ENCODE measurements around the gene GVQW3. TPM values are rescaled to one million over a fixed set of nuclear protein-coding genes. Genes with fewer than 3 reads are reported as not detected.

The GVQW3 gene
- total and polyA plus RNA-seq, 2 of the 8 experiments (the other 6 are each of a cell fraction or from before 2014, with no cell fraction given): 5.5 to 8.1 TPM

DNA sequence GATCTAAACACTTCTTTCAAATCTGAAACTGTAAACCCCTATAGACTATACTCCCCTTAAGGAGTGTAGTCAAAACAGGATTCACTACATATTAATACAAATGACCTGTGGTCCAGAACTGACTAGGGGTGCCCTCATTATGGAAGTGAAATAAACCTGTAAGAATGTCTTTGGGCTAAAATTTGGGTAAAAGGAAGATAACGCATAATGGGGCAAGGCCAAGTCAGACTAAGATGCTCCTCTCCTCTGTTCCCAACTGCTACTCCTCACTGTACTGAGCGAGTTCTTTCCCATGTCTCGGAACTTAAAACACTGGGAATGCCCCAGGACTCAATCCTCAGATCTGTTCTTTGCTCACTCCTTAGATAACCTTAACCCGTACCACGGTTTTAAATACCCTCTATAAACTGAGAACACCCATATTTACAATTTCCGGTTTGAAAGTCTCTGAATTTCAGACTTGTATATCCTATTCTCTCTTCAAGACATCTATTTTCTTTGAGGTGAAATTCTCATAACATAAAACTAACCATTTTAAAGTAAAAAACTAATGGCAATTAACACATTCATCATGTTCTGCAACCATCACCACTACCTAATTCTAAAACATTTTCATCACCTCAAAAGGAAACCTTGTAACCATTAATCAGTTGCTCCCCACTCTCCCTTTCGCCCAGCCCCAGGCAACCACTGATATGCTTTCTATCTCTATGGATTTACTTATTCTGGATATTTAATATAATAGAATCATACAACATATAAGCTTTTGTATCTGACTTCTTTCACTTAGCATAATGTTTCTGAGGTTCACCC, 4.2 kb upstream of the GVQW3 start:
- H3K4ac ChIP-seq (replicated peaks; ENCODE audit: insufficient read length, low read depth, low read length): no peak overlapping the region
- peaks cover 5 to 11% of the 10 kb centered on the region in 2 experiments for H4K20me1 ChIP-seq (replicated peaks in 1 of 2; ENCODE audit: control insufficient read depth in 1 of 2, insufficient read depth in 2 of 2, low read length in 2 of 2)
- H3K23me2 ChIP-seq (ENCODE audit: low read depth, low read length): peaks cover 13% of the 10 kb centered on the region
- no peak overlapping the region for H3K18ac ChIP-seq (ENCODE audit: extremely low read depth, low read length)
- H2BK12ac ChIP-seq (ENCODE audit: low read depth, low read length): no peak overlapping the region
- H2BK15ac ChIP-seq (ENCODE audit: low read length): no peak overlapping the region
- peaks cover 8 to 80% of the 10 kb centered on the region in 2 experiments for H3K79me2 ChIP-seq (ENCODE audit: control insufficient read depth in 1 of 2, insufficient read depth in 2 of 2, low read length in 2 of 2)
- no peak overlapping the region for H4K91ac ChIP-seq (replicated peaks; ENCODE audit: insufficient read length, low read length)
- H3K36me3 ChIP-seq (ENCODE audit: control insufficient read depth in 2 of 4, insufficient read depth in 4 of 4, low read length in 3 of 4): no peaks in the 10 kb centered on the region
- H3K4me3 ChIP-seq (ENCODE audit: extremely low read depth in 1 of 4, insufficient read depth in 2 of 4, low read depth in 3 of 4, low read length in 4 of 4): no peak overlapping the region
- ChIA-PET POLR2A (ENCODE audit: partially characterized antibody) (no interaction called here), CTCF (ENCODE audit: partially characterized antibody) (no interaction called here)
- no peak overlapping the region for H3K9ac ChIP-seq (replicated peaks in 1 of 4; ENCODE audit: extremely low read depth in 1 of 4, low read depth in 3 of 4, low read length in 3 of 4)
- no peak overlapping the region for H3K27ac ChIP-seq (ENCODE audit: low read depth, low read length)
- H3K4me1 ChIP-seq (replicated peaks in 1 of 4; ENCODE audit: control insufficient read depth in 3 of 4, insufficient read depth in 4 of 4, low read length in 3 of 4): peaks cover 0 to 8% (median 4%) of the 10 kb centered on the region in 4 experiments; a peak in 3 of 7 replicates
- H2AK5ac ChIP-seq (ENCODE audit: low read depth, low read length): no peak overlapping the region
- 91% methylated on average over 7 of the region's 7 CpGs; no CpG with 5 or more reads in 1 of the 2 experiments for WGBS, 2 experiments (ENCODE audit: extremely low coverage in 1 of 2, insufficient coverage in 1 of 2, insufficient read length in 1 of 2, insufficient replicate concordance in 2 of 2, low coverage in 1 of 2, low lambda C conversion rate in 2 of 2, missing lambda C conversion rate in 1 of 2)
- DNase-seq (ENCODE audit: low read depth in 1 of 2, low spot score in 2 of 2) (no peak), FAIRE-seq (no peak)
- no peak overlapping the region for H3K4me2 ChIP-seq (ENCODE audit: insufficient read depth in 1 of 2, low read depth in 2 of 2, low read length in 2 of 2)
- no peak overlapping the region for H4K8ac ChIP-seq (ENCODE audit: extremely low read depth, insufficient read depth, low read length)
- no peak overlapping the region for H2BK20ac ChIP-seq (ENCODE audit: low read length)
- H3K9me3 ChIP-seq (ENCODE audit: insufficient read depth in 2 of 2, low read depth in 1 of 2, low read length in 1 of 2): no peaks in the 10 kb centered on the region
- H3K27me3 ChIP-seq (replicated peaks in 1 of 4; ENCODE audit: control insufficient read depth in 3 of 4, extremely low read depth in 1 of 4, insufficient read depth in 3 of 4, low read length in 3 of 4): peaks cover 0 to 2% (median 0%) of the 10 kb centered on the region in 4 experiments; a peak in 2 of 7 replicates
- no peak overlapping the region for H3K23ac ChIP-seq (ENCODE audit: insufficient read length)
- no peak overlapping the region for H3K56ac ChIP-seq (replicated peaks; ENCODE audit: insufficient read length, low read depth, low read length)
- no peak overlapping the region for H4K5ac ChIP-seq (ENCODE audit: insufficient read length, low read depth, low read length)
- H3K79me1 ChIP-seq (ENCODE audit: low read depth, low read length): peaks cover 2% of the 10 kb centered on the region
- no peak overlapping the region for H2BK120ac ChIP-seq (replicated peaks; ENCODE audit: low read depth, low read length)
- no peak overlapping the region for H2AFZ ChIP-seq (ENCODE audit: low read length)
- H2BK5ac ChIP-seq (ENCODE audit: low read depth, low read length): no peak overlapping the region
- no peak overlapping the region for H3K14ac ChIP-seq (ENCODE audit: insufficient read length)
- TF ChIP-seq, protein P1, sequence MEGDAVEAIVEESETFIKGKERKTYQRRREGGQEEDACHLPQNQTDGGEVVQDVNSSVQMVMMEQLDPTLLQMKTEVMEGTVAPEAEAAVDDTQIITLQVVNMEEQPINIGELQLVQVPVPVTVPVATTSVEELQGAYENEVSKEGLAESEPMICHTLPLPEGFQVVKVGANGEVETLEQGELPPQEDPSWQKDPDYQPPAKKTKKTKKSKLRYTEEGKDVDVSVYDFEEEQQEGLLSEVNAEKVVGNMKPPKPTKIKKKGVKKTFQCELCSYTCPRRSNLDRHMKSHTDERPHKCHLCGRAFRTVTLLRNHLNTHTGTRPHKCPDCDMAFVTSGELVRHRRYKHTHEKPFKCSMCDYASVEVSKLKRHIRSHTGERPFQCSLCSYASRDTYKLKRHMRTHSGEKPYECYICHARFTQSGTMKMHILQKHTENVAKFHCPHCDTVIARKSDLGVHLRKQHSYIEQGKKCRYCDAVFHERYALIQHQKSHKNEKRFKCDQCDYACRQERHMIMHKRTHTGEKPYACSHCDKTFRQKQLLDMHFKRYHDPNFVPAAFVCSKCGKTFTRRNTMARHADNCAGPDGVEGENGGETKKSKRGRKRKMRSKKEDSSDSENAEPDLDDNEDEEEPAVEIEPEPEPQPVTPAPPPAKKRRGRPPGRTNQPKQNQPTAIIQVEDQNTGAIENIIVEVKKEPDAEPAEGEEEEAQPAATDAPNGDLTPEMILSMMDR (IDR thresholded peaks at IDR 0.05; ENCODE audit: control extremely low read depth in 1 of 3, insufficient read depth in 1 of 3, low read depth in 1 of 3, low read length in 3 of 3): no peak
- TF ChIP-seq EP300 (IDR thresholded peaks at IDR 0.05; ENCODE audit: borderline replicate concordance in 1 of 2, low read depth in 2 of 2, low read length in 2 of 2) (no peak), TAF1 (IDR thresholded peaks at IDR 0.05; ENCODE audit: low read depth, low read length) (no peak), KDM1A (IDR thresholded peaks at IDR 0.05; ENCODE audit: borderline replicate concordance, low read length) (no peak), EZH2 (IDR thresholded peaks at IDR 0.05; ENCODE audit: low read depth, low read length, severe bottlenecking) (no peak), BRCA1 (IDR thresholded peaks at IDR 0.05; ENCODE audit: low read depth, low read length) (no peak), ZNF274 (IDR thresholded peaks at IDR 0.05; ENCODE audit: borderline replicate concordance, extremely low read depth, low read length) (no peak)

Measured in H1 (cell line).